Measurements from ENCODE around the gene MORC3. TPM values are rescaled to one million over a fixed set of nuclear protein-coding genes. Genes with fewer than 3 reads are reported as not detected.
"Not testable (repeated sequence)": the region's sequence is repeated elsewhere in the genome, so short reads cannot be mapped to it uniquely, and the experiment has no call there.

The MORC3 gene
- polyA plus RNA-seq (2012; ENCODE audit: insufficient read depth, insufficient read length), result 14.8 TPM

- H3K4me3 ChIP-seq (ENCODE audit: low read length), result peak within 1 kb of the TSS; percentile 63
- peak; percentile 98 for DNase-seq (ENCODE audit: low read depth, low spot score)
Observed at GRCh38 chr21:36319767-36320420, at the start of gene MORC3. Gene MORC3 (plus strand): TSS chr21:36320197. CDS start chr21:36320265, 68 bp downstream.

GRCh38 chr21:36270786-36271695 is 49.0 kb upstream of the MORC3 start:
- not testable (repeated sequence) for H3K4me3 ChIP-seq (ENCODE audit: low read length); DNase-seq (ENCODE audit: low read depth, low spot score)

- DNase-seq (ENCODE audit: low read depth, low spot score), result no peak
- H3K4me3 ChIP-seq (ENCODE audit: low read length), result no peak overlapping the region
Observed at GRCh38 chr21:36274128-36274527, 45.9 kb upstream of the MORC3 start.

- DNase-seq (ENCODE audit: low read depth, low spot score), result no peak
- H3K4me3 ChIP-seq (ENCODE audit: low read length), result no peak overlapping the region
Observed at GRCh38 chr21:36282568-36283230, 37.3 kb upstream of the MORC3 start.

GRCh38 chr21:36283231-36283622 is 36.8 kb upstream of the MORC3 start:
- not testable (repeated sequence) for DNase-seq (ENCODE audit: low read depth, low spot score); H3K4me3 ChIP-seq (ENCODE audit: low read length)

GRCh38 chr21:36288651-36289243 is 31.2 kb upstream of the MORC3 start:
- no peak overlapping the region for H3K4me3 ChIP-seq (ENCODE audit: low read length)
- no peak for DNase-seq (ENCODE audit: low read depth, low spot score)

GRCh38 chr21:36291509-36291908 is 28.5 kb upstream of the MORC3 start:
- no peak for DNase-seq (ENCODE audit: low read depth, low spot score)

GRCh38 chr21:36297406-36297937 is 22.5 kb upstream of the MORC3 start:
- DNase-seq (ENCODE audit: low read depth, low spot score), result no peak
- H3K4me3 ChIP-seq (ENCODE audit: low read length), result no peak overlapping the region

More at GRCh38 chr21:36291509-36291908, 28.5 kb upstream of the MORC3 start:
- H3K4me3 ChIP-seq (ENCODE audit: low read length), result no peak overlapping the region

- peak; percentile 81 for DNase-seq (ENCODE audit: low read depth, low spot score)
- peak overlapping the region; percentile 30 for H3K4me3 ChIP-seq (ENCODE audit: low read length)
Observed at GRCh38 chr21:36297938-36298572, 21.9 kb upstream of the MORC3 start.

GRCh38 chr21:36306872-36307534 is 13.0 kb upstream of the MORC3 start:
- no peak overlapping the region for H3K4me3 ChIP-seq (ENCODE audit: low read length)
- no peak for DNase-seq (ENCODE audit: low read depth, low spot score)

GRCh38 chr21:36310016-36310415 is 10.0 kb upstream of the MORC3 start:
- no peak overlapping the region for H3K4me3 ChIP-seq (ENCODE audit: low read length)
- peak; percentile 34 for DNase-seq (ENCODE audit: low read depth, low spot score)

- not testable (repeated sequence) for DNase-seq (ENCODE audit: low read depth, low spot score); H3K4me3 ChIP-seq (ENCODE audit: low read length)
Observed at GRCh38 chr21:36313446-36313845, 6.6 kb upstream of the MORC3 start.

- not testable (repeated sequence) for H3K4me3 ChIP-seq (ENCODE audit: low read length); DNase-seq (ENCODE audit: low read depth, low spot score)
Observed at GRCh38 chr21:36316045-36316444, 4.0 kb upstream of the MORC3 start.

- no peak for DNase-seq (ENCODE audit: low read depth, low spot score)
- no peak overlapping the region for H3K4me3 ChIP-seq (ENCODE audit: low read length)
Observed at GRCh38 chr21:36316872-36317484, 3.0 kb upstream of the MORC3 start.

GRCh38 chr21:36319406-36319766 is 611 bp upstream of the MORC3 start:
- DNase-seq (ENCODE audit: low read depth, low spot score), result not testable (repeated sequence)

GRCh38 chr21:36320421-36321324 is 676 bp downstream of the MORC3 start:
- peak overlapping the region; percentile 63 for H3K4me3 ChIP-seq (ENCODE audit: low read length)
- peak; percentile 39 for DNase-seq (ENCODE audit: low read depth, low spot score)

More at GRCh38 chr21:36319406-36319766, 611 bp upstream of the MORC3 start:
- peak overlapping the region; percentile 44 for H3K4me3 ChIP-seq (ENCODE audit: low read length)

Measured in Jurkat, Clone E6-1 (cell line).